ENCODE data around the gene WNT16. TPM values are rescaled to one million over a fixed set of nuclear protein-coding genes. Genes with fewer than 3 reads are reported as not detected.
A peak's percentile ranks its signal among the peaks of the same experiment; 100 is the strongest.

Gene WNT16
- total RNA-seq, 1 donor from 2014 or later = not detected

DNA sequence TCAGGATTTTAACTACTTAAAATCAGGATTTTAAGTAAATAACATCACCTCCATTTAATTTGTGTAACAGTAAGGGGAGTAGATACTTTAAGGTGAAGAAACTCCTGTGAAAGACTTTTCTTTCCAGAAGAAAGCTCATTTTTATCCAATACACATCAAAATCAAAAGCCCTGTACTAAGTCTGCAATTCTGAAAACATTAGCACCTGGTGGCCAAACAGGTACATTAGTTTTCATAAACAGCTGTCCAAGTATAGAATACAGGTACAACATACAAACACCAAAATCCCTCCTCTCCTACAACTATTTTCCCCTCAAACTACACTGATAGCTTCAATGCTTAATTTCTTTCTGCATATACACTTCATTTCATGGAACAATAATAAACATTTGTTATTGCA, 44.4 kb downstream of the WNT16 start:
- H3K27ac Mint-ChIP-seq = no peak overlapping the region
- H3K9me3 Mint-ChIP-seq (ENCODE audit: low read depth) = no peaks in the 10 kb centered on the region
- H3K36me3 Mint-ChIP-seq (ENCODE audit: insufficient read depth) = peaks cover 19% of the 10 kb centered on the region
- no peak for DNase-seq (ENCODE audit: low spot score, unreplicated experiment)
- peak; percentile 36 for TF ChIP-seq CTCF (IDR thresholded peaks at IDR 0.05; ENCODE audit: unreplicated experiment)
- no peak overlapping the region for H3K4me3 Mint-ChIP-seq (ENCODE audit: low read depth)
- no peaks in the 10 kb centered on the region for H3K4me1 Mint-ChIP-seq (ENCODE audit: low read depth)
- no peaks in the 10 kb centered on the region for H3K27me3 Mint-ChIP-seq

DNA sequence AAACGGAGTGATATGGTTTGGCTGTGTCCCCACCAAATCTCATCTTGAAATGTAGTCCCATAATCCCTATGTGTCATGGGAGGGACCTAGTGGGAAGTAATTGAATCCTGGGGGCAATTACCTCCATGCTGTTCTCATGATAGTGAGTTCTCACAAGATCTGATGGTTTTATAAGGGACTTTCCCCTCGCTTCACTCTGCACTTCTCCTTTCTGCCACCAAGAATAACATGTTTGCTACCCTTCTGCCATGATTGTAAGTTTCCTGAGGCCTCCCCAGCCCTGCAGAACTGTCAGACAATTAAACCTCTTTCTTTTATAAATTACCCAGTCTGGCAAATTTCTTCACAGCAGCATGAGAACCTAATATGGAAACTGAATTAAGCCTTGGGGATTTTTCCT, 48.2 kb downstream of the WNT16 start:
- no peak overlapping the region for H3K4me3 Mint-ChIP-seq (ENCODE audit: low read depth)
- no peaks in the 10 kb centered on the region for H3K9me3 Mint-ChIP-seq (ENCODE audit: low read depth)
- TF ChIP-seq CTCF (IDR thresholded peaks at IDR 0.05; ENCODE audit: unreplicated experiment) = no peak
- peaks cover 11% of the 10 kb centered on the region for H3K4me1 Mint-ChIP-seq (ENCODE audit: low read depth)
- no peaks in the 10 kb centered on the region for H3K27me3 Mint-ChIP-seq
- no peak for DNase-seq (ENCODE audit: low spot score, unreplicated experiment)
- peaks cover 12% of the 10 kb centered on the region for H3K36me3 Mint-ChIP-seq (ENCODE audit: insufficient read depth)
- no peak overlapping the region for H3K27ac Mint-ChIP-seq

- H3K27ac Mint-ChIP-seq = no peak overlapping the region
- H3K4me1 Mint-ChIP-seq (ENCODE audit: low read depth) = peaks cover 33% of the 10 kb centered on the region
- H3K27me3 Mint-ChIP-seq = no peaks in the 10 kb centered on the region
Observed at GRCh38 chr7:121379930-121380329, 51.1 kb downstream of the WNT16 start.

GRCh38 chr7:121382473-121382872, 53.7 kb downstream of the WNT16 start:
- H3K27ac Mint-ChIP-seq = no peak overlapping the region
- no peak overlapping the region for H3K4me3 Mint-ChIP-seq (ENCODE audit: low read depth)
- TF ChIP-seq CTCF (IDR thresholded peaks at IDR 0.05; ENCODE audit: unreplicated experiment) = no peak
- H3K27me3 Mint-ChIP-seq = no peaks in the 10 kb centered on the region
- H3K4me1 Mint-ChIP-seq (ENCODE audit: low read depth) = peaks cover 48% of the 10 kb centered on the region
- DNase-seq (ENCODE audit: low spot score, unreplicated experiment) = no peak
- no peaks in the 10 kb centered on the region for H3K9me3 Mint-ChIP-seq (ENCODE audit: low read depth)
- peaks cover 2% of the 10 kb centered on the region for H3K36me3 Mint-ChIP-seq (ENCODE audit: insufficient read depth)

More at GRCh38 chr7:121379930-121380329, 51.1 kb downstream of the WNT16 start:
- peaks cover 10% of the 10 kb centered on the region for H3K36me3 Mint-ChIP-seq (ENCODE audit: insufficient read depth)
- no peak overlapping the region for H3K4me3 Mint-ChIP-seq (ENCODE audit: low read depth)
- H3K9me3 Mint-ChIP-seq (ENCODE audit: low read depth) = no peaks in the 10 kb centered on the region
- DNase-seq (ENCODE audit: low spot score, unreplicated experiment) = no peak
- no peak for TF ChIP-seq CTCF (IDR thresholded peaks at IDR 0.05; ENCODE audit: unreplicated experiment)

- DNase-seq (ENCODE audit: low spot score, unreplicated experiment) = no peak
- no peak overlapping the region for H3K4me3 Mint-ChIP-seq (ENCODE audit: low read depth)
Observed at GRCh38 chr7:121383235-121383910, 54.6 kb downstream of the WNT16 start.

More at GRCh38 chr7:121383235-121383910, 54.6 kb downstream of the WNT16 start:
- Mint-ChIP-seq H3K27ac (no peak overlapping the region), H3K9me3 (ENCODE audit: low read depth) (no peaks in the 10 kb centered on the region), H3K4me1 (ENCODE audit: low read depth) (peaks cover 48% of the 10 kb centered on the region), H3K36me3 (ENCODE audit: insufficient read depth) (no peaks in the 10 kb centered on the region), H3K27me3 (no peaks in the 10 kb centered on the region)
- TF ChIP-seq CTCF (IDR thresholded peaks at IDR 0.05; ENCODE audit: unreplicated experiment) = no peak

All from progenitor cell of endocrine pancreas (in vitro differentiated cells).